Kidney epithelial cell (primary cell): Measurements from ENCODE around the gene SEC14L1. TPM values are rescaled to one million over a fixed set of nuclear protein-coding genes. Genes with fewer than 3 reads are reported as not detected.

Experiments
- DNase-seq: peaks from one replicate; pipeline ENCODE4 v3.0.0-alpha.2; 2010; ENCODE audit warnings: low read depth
- H3K27me3 ChIP-seq: 2 replicates; pipeline ENCODE4 v1.6.0; 2011; ENCODE audit warnings: low read length; ENCODE audit not compliant: control insufficient read depth, insufficient read depth
- H3K36me3 ChIP-seq: 2 replicates; pipeline ENCODE4 v1.5.1; 2011; ENCODE audit warnings: low read length; ENCODE audit not compliant: control insufficient read depth, insufficient read depth
- H3K4me3 ChIP-seq: 2 replicates; pipeline ENCODE4 v1.5.1; 2011; ENCODE audit warnings: low read depth, mild to moderate bottlenecking, control low read depth, low read length
- total RNA-seq: library from RNA; depleted of rRNA; stranded (reverse); fragments of >200 nt; gene quantifications from 2 replicates; pipeline ENCODE4 v1.2.3, GENCODE V29; 2015
- TF ChIP-seq, protein P1 (sequence below): IDR thresholded peaks from 2 replicates; pipeline ENCODE4 v1.5.1; 2011; ENCODE audit warnings: mild to moderate bottlenecking, moderate library complexity, low read length, control low read depth, inconsistent platforms; ENCODE audit not compliant: insufficient read depth, poor library complexity, severe bottlenecking

The SEC14L1 gene
- total RNA-seq, 1 donor from 2014 or later, result 41.6 TPM

DNA sequence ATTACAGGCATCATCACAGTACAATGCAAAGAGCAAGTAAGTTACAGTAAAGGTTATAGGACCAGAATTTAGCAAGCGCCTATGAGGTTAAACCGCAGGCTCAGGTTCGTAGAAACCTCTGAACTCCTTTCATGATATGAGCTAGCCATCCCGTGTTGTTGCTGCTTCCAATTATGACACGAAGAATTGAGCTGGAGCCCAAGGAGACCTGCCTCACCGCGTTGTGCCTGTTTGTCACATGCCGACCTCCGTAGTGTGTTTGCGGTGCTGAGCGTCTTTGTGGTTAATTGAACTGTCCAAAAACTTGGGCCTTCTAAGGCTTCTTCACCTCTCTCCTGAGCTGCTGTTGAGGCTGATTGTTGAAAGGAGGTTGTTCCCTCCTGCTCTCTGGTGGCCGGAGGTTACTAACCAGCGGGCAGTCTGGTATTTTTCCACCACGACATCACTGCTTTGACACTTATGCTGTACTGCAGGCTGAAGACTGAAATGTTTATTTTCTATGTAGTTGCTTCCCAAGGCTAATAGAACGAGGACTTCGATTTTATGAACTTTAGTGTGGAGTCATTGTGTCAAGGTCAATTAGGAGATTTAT is 67.5 kb downstream of the SEC14L1 start:
- H3K4me3 ChIP-seq, result no peak overlapping the region
- no peaks in the 10 kb centered on the region for H3K27me3 ChIP-seq
- TF ChIP-seq, protein P1, sequence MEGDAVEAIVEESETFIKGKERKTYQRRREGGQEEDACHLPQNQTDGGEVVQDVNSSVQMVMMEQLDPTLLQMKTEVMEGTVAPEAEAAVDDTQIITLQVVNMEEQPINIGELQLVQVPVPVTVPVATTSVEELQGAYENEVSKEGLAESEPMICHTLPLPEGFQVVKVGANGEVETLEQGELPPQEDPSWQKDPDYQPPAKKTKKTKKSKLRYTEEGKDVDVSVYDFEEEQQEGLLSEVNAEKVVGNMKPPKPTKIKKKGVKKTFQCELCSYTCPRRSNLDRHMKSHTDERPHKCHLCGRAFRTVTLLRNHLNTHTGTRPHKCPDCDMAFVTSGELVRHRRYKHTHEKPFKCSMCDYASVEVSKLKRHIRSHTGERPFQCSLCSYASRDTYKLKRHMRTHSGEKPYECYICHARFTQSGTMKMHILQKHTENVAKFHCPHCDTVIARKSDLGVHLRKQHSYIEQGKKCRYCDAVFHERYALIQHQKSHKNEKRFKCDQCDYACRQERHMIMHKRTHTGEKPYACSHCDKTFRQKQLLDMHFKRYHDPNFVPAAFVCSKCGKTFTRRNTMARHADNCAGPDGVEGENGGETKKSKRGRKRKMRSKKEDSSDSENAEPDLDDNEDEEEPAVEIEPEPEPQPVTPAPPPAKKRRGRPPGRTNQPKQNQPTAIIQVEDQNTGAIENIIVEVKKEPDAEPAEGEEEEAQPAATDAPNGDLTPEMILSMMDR, result peak; percentile 20
- DNase-seq, result no peak
- H3K36me3 ChIP-seq, result peaks cover 4% of the 10 kb centered on the region

DNA sequence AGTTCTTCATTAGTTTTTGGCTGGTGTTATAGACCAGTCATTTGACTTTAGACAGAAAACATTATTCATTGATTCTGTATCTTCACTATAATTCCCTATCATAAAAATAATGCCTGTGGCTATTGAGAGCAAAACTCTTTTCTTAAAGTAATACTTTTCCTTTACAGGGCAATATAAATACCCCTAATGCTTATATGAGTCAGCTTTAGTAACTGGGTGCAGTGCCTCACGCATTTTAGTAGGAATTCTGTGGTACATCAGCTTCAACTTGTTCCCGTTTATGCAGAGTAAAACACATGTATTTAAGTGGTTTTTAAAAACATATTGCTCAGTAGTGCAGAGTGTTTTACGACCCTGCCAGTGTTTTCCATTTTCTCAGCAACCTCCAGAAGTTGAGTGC is 68.1 kb downstream of the SEC14L1 start:
- Histone ChIP-seq H3K27me3 (no peaks in the 10 kb centered on the region), H3K4me3 (no peak overlapping the region), H3K36me3 (peaks cover 3% of the 10 kb centered on the region)
- TF ChIP-seq, protein P1, result no peak
- DNase-seq, result no peak

DNA sequence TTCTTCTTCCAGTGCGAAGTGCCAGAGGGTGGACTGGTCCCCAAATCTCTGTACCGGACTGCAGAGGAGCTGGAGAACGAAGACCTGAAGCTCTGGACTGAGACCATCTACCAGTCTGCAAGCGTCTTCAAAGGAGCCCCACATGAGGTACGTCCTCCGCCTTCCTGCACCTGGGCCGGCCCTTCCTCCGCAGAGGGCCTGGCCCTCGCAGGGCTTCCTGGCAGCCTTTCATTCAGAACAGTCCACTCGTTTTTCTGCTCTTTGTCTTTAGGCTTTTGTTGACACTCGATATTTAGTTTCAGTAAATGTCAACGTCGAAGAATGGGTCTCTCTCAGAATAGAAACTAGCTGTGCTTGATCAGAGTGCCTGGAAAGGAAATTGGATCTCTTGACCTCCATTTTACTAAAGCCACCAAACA is 68.6 kb downstream of the SEC14L1 start:
- peaks cover 3% of the 10 kb centered on the region for H3K36me3 ChIP-seq
- TF ChIP-seq, protein P1, result no peak
- no peaks in the 10 kb centered on the region for H3K27me3 ChIP-seq
- DNase-seq, result no peak
- no peak overlapping the region for H3K4me3 ChIP-seq

DNA sequence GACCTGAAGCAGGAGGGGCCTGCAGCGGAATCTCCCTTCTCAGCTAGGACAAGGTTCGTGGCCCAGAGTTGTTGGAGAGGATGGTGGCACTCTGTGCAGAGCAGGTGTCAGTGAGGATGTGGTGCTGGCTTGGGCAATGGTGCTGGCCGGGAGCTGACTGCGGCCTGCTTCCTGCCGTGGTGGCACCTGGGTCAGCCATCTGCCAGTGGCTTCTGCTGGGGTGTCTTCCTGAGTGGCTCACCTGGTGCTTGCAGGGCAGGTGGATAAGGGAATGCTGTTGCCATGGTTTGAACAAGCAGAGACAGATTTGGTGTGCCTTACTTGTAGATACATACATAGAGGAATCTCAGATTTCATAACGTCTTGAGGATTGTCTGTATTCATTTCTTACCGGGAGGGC is 69.6 kb downstream of the SEC14L1 start:
- TF ChIP-seq, protein P1, result no peak
- DNase-seq, result no peak
- Histone ChIP-seq H3K4me3 (no peak overlapping the region), H3K36me3 (peaks cover 2% of the 10 kb centered on the region), H3K27me3 (no peaks in the 10 kb centered on the region)

DNA sequence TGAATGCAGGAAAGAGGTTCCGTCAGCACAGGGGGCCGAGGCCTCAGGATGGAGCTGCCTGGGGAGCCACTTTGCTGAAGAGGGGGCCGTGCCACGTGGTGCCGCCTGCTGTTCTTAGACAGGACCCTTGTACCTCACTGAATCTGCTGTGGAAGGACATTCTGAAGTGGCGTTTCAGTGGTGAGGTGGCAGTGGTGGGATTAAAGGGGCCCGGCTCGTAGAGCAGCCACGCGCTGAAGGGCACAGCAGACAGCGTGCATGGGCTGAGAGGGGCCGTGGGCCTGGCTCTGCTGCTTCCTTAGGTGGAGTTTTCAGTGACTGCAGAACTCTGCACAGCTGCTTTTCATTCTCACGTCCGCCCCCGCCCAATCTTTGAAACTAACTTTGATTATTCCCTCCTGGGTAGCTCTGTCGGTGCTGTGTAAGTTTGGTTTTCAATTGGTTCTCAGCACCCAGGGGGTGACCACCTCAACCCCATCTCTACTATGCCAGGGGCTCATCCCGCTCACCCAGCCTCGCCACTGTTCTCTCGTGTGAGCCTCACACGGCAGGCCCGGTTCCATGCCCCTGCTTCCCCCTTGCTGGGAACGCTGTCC is 70.3 kb downstream of the SEC14L1 start:
- Histone ChIP-seq H3K27me3 (no peaks in the 10 kb centered on the region), H3K36me3 (peaks cover 2% of the 10 kb centered on the region), H3K4me3 (no peak overlapping the region)
- TF ChIP-seq, protein P1, result no peak
- no peak for DNase-seq

DNA sequence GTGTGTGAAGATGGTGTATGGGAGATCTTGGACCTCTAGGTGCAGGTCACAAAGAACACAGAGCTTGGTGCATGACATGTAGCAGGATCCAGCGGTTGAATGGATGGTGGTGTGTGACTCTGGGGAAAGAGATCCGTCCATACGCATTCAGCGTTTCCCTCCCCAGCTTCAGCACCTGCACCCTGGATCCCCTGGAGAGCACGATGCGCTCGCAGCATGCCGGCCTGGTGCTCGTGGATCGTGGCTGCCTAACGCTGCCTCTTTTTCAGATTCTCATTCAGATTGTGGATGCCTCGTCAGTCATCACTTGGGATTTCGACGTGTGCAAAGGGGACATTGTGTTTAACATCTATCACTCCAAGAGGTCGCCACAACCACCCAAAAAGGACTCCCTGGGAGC is 70.9 kb downstream of the SEC14L1 start:
- DNase-seq, result no peak
- H3K36me3 ChIP-seq, result peaks cover 3% of the 10 kb centered on the region
- H3K4me3 ChIP-seq, result no peak overlapping the region
- H3K27me3 ChIP-seq, result no peaks in the 10 kb centered on the region
- TF ChIP-seq, protein P1, result no peak
